SKM-1 (cell line): ENCODE measurements around the gene GTPBP4.

ENCODE experiments used
- DNase-seq: peaks from one replicate; lab custom pipeline; 2025; ENCODE audit not compliant: unreplicated experiment; lab: John Stamatoyannopoulos, UW

Gene GTPBP4

DNA sequence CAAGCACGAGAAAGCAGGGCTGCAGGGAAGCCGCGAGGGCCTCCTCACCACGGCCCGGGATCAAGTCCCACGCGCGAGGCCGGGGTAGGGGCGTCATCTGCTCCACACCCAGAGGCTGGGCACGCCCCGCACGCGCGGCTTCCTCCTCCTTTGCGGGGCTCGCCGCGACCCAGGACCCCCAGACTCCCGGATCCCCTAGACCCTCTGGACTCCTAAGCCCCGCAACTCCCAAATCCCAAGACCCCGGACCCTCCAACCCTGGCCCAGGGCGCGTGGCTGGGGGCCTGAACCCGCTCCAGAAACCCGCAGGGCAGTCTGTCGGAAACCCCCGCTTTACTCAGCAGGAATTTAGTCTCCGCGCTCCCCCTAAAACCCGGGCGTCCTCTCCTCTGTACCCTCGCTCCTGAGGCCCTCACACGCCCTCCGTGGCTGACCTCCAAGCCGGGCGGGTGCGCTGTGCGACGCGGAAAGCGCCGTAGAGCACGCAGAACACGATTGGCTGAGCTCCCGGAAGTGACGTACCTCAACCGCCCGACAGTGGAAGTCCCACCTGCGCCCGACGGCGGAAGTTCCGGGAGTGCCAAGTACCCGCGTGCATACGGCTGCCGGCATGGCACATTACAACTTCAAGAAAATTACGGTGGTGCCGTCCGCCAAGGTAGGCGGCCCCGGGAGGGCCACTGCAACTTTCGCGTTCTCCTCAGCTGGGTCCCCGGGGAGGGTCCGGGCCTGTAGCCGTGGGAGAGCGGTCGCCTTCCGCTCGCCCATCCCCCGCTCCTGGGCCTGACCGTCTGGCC, at the start of gene GTPBP4:
GTPBP4 (plus strand) TSS at position 565 of the 797 bp plus-strand sequence; CDS start at position 611, 46 bp downstream.
- DNase-seq, result peak; percentile 75

- no peak for DNase-seq
Measured at GRCh38 chr10:938941-939678, 49.1 kb upstream of the GTPBP4 start.

GRCh38 chr10:943334-944033, 44.8 kb upstream of the GTPBP4 start:
- no peak for DNase-seq

- DNase-seq, result no peak
Measured at GRCh38 chr10:944034-944831, 44.0 kb upstream of the GTPBP4 start.

- DNase-seq, result no peak
Measured at GRCh38 chr10:945778-946177, 42.5 kb upstream of the GTPBP4 start.

GRCh38 chr10:947051-947450, 41.2 kb upstream of the GTPBP4 start:
- DNase-seq, result no peak

- DNase-seq, result no peak
Measured at GRCh38 chr10:947881-948280, 40.4 kb upstream of the GTPBP4 start.

DNA sequence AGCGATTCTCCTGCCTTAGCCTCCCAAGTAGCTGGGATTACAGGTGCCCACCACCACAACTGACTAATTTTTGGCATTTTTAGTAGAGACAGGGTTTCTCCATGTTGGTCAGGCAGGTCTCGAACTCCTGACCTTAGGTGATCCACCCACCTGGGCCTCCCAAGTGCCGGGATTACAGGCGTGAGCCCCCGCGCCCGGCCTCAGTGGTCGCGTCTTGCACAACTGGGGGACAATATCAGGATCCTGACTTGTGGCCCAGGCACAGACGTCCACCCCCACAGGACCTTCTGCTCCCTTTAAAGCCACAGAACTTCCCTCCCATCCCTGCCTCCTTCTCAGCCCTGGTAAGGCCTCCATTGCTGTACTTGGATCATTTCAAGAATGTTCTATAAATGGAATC, 39.9 kb upstream of the GTPBP4 start:
- no peak for DNase-seq

- DNase-seq, result no peak
Measured at GRCh38 chr10:949446-949845, 38.8 kb upstream of the GTPBP4 start.

GRCh38 chr10:953836-954235, 34.4 kb upstream of the GTPBP4 start:
- DNase-seq, result no peak

DNA sequence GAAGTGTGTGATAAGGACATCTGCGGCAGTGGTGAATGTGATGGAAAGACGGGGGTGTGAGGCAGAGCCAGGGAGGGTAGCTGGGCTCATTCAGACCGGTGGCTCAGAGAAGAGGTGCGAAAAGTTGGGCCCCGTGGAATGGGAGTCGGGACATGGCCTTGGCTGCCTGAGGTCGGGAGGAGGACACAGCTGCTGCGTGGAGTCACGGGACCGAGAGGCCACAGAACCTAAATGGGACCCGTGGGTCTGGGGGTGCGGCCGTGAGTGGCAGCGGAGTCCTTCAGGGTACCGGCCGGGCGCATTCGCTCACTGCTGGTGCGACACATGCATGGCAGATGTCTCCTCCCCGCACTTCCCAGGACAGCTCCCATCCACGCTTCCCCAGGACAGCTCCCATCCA, 33.8 kb upstream of the GTPBP4 start:
- no peak for DNase-seq

DNA sequence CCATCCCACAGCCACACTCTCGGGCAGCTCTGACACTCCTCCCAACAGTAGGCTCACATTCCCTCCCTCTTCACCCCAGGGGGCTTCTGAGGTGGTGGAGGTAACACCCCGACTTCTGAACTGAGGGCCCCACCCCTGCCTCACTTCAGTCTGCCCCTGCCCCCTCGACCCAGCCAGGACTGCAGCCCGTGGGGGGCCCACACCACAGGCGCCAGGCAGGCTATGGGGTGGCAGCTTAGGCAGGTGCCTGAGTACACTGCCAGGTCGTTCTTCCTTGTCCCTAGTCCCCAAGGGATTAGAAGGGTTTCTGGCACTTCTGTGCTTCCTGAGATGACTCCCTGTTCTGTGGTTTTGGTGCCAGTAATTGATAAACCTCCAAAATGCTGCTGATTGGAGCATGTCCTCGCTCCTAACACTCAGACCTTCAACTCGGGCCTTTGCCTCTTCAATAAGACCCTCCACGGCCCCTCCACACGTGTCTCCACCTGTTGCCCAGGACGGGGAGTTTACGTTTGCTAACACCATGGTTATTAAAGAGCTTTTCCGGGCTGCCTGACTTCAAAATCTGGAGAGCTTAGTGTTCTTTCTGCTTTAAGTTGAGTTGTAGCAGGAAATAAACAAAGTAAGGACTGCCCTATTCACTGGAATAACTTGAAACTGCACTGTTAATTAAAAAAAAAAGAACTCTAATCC, 33.0 kb upstream of the GTPBP4 start:
- no peak for DNase-seq

DNA sequence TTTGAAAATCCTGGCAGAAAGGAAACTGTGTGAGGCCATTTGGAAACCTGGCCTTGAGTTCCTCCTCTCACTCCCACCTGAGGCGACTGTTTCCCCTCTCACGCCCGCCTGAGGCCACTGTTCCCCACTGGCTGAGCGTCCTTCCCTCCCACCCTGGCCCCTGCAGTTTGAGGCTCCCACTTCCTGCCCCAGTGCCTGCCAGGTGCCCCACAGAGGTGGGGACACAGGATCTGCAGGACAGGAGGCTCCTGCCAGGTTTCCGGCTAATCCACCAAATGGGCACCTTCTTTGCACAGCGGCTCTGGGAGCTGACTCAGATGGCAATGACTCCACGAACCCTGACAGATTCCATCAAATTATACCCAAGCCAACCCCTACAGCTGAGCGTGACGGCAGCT, 32.4 kb upstream of the GTPBP4 start:
- no peak for DNase-seq

GRCh38 chr10:958106-958505, 30.1 kb upstream of the GTPBP4 start:
- no peak for DNase-seq

DNA sequence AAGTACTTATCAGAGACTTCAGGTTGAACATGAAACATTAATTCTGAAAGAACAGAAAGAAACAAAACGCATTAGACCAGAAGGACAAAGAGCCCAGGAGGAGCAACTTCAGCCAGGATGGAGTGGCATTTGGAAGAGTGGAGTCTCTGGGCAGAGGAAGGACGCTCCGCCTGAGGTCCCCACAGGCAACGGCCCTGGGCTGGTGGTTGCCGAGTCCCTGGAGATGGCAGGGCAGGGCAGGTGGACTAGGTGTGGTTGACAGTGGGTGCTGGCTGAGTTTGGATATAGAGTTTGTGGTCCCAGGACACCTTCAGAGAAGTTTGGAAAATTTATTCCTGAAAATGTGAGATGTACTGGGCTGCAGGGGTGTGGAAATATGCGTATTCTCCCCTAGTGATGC, 29.4 kb upstream of the GTPBP4 start:
- no peak for DNase-seq

DNA sequence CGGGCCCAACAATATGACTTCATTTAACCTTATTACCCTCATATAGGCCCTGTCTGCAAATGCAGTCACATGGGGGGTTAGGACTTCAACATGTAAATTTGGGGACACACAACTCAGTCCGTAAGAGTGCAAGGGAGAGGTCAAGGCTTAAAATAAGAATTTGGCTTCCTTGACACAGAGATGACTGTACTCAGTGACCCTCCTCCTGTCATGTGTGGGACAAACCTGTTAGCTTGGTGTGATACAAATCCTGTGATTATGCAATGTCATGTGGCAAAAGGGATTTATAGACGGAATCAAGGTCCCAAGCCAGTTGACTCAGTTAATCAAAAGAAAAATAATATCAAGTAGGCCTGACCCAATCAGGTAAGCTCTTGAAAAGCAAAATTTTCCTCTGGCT, 25.9 kb upstream of the GTPBP4 start:
- no peak for DNase-seq

DNA sequence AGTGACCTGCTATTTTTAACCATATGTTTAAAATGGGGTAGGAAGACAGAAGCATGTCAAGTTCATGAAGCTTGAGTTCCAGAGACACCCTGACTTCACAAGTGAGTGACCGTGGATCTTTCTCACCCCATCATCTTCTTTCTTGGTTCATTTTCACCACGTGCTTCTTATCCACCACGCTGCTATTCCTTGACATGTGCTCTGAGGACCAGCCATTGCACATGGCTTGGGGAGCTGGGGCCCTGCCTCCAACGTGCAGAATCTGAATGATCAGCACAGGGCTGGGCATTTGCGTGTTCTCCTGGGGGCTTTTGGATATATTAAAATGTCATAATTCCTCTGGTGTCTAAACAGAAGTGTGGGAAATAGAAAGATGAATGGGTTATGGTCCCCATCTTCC, 25.0 kb upstream of the GTPBP4 start:
- DNase-seq, result no peak

GRCh38 chr10:963655-964054, 24.6 kb upstream of the GTPBP4 start:
- DNase-seq, result no peak

DNA sequence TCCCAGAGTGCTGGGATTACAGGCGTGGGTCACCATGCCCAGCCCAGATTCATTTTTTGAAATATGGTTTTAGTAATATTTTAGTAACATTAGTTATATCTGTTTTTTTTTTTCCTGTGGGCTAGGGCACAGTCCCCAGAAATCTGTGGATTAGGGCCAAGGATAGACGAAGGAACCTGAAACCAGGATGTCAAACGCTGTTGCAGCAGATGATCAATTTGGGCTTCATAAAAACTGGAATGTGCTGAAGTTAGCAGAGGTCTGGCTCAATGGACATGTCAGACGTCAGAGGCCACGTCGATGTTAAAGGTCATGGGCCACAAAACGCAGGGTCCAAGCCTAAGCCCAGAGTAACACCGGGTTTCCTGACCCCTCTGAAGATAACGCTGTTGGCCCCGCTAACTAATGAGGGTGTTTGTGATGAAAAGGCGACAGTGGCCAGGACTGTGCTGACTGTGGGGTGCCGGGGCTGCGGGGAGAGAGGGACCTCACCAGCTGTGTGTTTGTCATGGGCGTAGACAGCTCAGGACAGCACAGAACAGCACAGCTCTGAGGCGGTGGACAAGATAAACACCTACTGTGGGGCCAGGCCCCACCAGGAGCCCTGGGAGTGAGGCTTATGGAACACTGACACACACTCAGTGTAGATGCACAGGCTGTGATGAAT, 23.8 kb upstream of the GTPBP4 start:
- DNase-seq, result no peak

DNA sequence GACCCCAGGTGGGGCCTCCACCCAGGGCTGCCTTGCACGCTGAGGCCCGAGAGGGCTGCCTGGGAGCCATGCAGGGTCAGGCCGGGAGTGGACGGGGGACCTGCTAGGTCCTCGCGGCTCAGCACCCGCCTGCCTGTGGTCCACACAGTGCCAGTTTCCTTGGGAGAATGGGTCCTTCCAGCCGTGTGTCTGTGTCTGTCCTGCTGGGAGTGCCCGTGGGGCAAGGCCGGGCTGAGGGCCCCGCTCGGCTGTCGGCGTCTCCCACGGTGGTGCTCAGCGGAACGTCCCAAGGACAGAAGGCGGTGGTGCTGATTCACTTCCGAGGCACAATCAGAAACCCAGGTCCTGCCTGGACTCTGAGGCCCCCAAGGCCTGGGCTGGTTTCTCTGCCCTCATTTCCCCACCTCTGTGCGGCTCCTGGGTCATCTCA, 23.2 kb upstream of the GTPBP4 start:
- no peak for DNase-seq
